GM23338 (cell line): ENCODE measurements around the gene CCL7. TPM values are rescaled to one million over a fixed set of nuclear protein-coding genes. Genes with fewer than 3 reads are reported as not detected.

Experiments
- ATAC-seq: fragments of 200-7000 bp; cut with Tn5 transposase; 3 replicates; pipeline ENCODE4 v1.9.1; 2020
- DNase-seq: peaks from one replicate; pipeline ENCODE4 v3.0.0-alpha.2; 2015; ENCODE audit warnings: low spot score
- H2AFZ ChIP-seq: fragments of 200-600 bp; sonication (generic); 2 replicates; pipeline ENCODE4 v1.8.0; 2016; ENCODE audit warnings: antibody characterized with exemption, mild to moderate bottlenecking, moderate library complexity
- H3F3A ChIP-seq: fragments of 200-600 bp; sonication (generic); replicated peaks from 2 replicates; pipeline ENCODE4 v1.8.0; 2017; ENCODE audit warnings: antibody characterized with exemption, mixed run types, low read depth
- H3K27ac ChIP-seq: fragments of 200-600 bp; sonication (generic); 2 replicates; pipeline ENCODE4 v1.6.1; 2016; ENCODE audit warnings: low read depth
- H3K27me3 ChIP-seq: fragments of 200-600 bp; sonication (generic); 2 replicates; pipeline ENCODE4 v1.8.0; 2016; ENCODE audit warnings: mild to moderate bottlenecking, mixed run types, moderate library complexity; ENCODE audit not compliant: insufficient read depth
- H3K36me3 ChIP-seq: fragments of 200-600 bp; sonication (generic); 2 replicates; pipeline ENCODE4 v1.8.0; 2016; ENCODE audit warnings: mild to moderate bottlenecking; ENCODE audit not compliant: insufficient read depth
- H3K4me1 ChIP-seq: fragments of 200-600 bp; sonication (generic); 2 replicates; pipeline ENCODE4 v1.8.0; 2016; ENCODE audit warnings: mild to moderate bottlenecking, moderate library complexity; ENCODE audit not compliant: insufficient read depth
- H3K4me2 ChIP-seq: fragments of 200-600 bp; sonication (generic); 2 replicates; pipeline ENCODE4 v1.7.1; 2017; ENCODE audit warnings: mixed run types
- H3K4me3 ChIP-seq: fragments of 200-600 bp; sonication (generic); 2 replicates; pipeline ENCODE4 v1.6.1; 2016; ENCODE audit warnings: mixed run types
- H3K79me2 ChIP-seq: fragments of 200-600 bp; sonication (generic); replicated peaks from 2 replicates; pipeline ENCODE4 v1.8.0; 2017; ENCODE audit warnings: mild to moderate bottlenecking; ENCODE audit not compliant: insufficient read depth
- H3K9me2 ChIP-seq: fragments of 200-600 bp; sonication (generic); 2 replicates; pipeline ENCODE4 v1.8.0; 2017; ENCODE audit not compliant: insufficient read depth
- H4K20me1 ChIP-seq: fragments of 200-600 bp; sonication (generic); replicated peaks from 2 replicates; pipeline ENCODE4 v1.8.0; 2017; ENCODE audit warnings: mild to moderate bottlenecking; ENCODE audit not compliant: insufficient read depth
- H3K27ac Mint-ChIP-seq: 2 replicates; pipeline ENCODE4 v1.8.0; 2020; ENCODE audit warnings: inconsistent platforms, mild to moderate bottlenecking, moderate library complexity, mixed read lengths
- H3K27me3 Mint-ChIP-seq: 3 replicates; pipeline ENCODE4 v1.8.0; 2022; ENCODE audit warnings: low read depth, mild to moderate bottlenecking, moderate library complexity, mixed read lengths, inconsistent platforms; ENCODE audit not compliant: insufficient read depth, poor library complexity
- H3K36me3 Mint-ChIP-seq: 3 replicates; pipeline ENCODE4 v1.8.0; 2021; ENCODE audit warnings: low read depth, mild to moderate bottlenecking, inconsistent platforms, moderate library complexity, mixed read lengths
- H3K4me1 Mint-ChIP-seq: 3 replicates; pipeline ENCODE4 v1.8.0; 2020; ENCODE audit warnings: mild to moderate bottlenecking, inconsistent platforms, mixed read lengths
- H3K4me3 Mint-ChIP-seq: 3 replicates; pipeline ENCODE4 v1.8.0; 2021; ENCODE audit warnings: moderate library complexity, mild to moderate bottlenecking, inconsistent platforms, mixed read lengths
- H3K9me3 Mint-ChIP-seq: 3 replicates; pipeline ENCODE4 v1.8.0; 2020; ENCODE audit warnings: moderate library complexity, mild to moderate bottlenecking, inconsistent platforms, mixed read lengths
- ETS1 ChIP-seq: IDR thresholded peaks from 2 replicates; pipeline ENCODE4 v1.6.1; 2016; ENCODE audit warnings: antibody characterized with exemption
- EZH2 ChIP-seq: fragments of 200-600 bp; sonication (generic); IDR thresholded peaks from one replicate; pipeline ENCODE4 v1.8.0; 2017; ENCODE audit warnings: antibody characterized with exemption, mild to moderate bottlenecking, low read depth; ENCODE audit not compliant: unreplicated experiment
- EZH2phosphoT487 ChIP-seq: fragments of 200-600 bp; sonication (generic); IDR thresholded peaks from one replicate; pipeline ENCODE4 v1.8.1; 2018; ENCODE audit warnings: antibody characterized with exemption; ENCODE audit not compliant: unreplicated experiment
- NANOG ChIP-seq: IDR thresholded peaks from 2 replicates; pipeline ENCODE4 v1.6.1; 2016; ENCODE audit warnings: antibody characterized with exemption, borderline replicate concordance
- REST ChIP-seq: IDR thresholded peaks from one replicate; pipeline ENCODE4 v1.6.1; 2018; ENCODE audit warnings: antibody characterized with exemption; ENCODE audit not compliant: unreplicated experiment
- STAT1 ChIP-seq: IDR thresholded peaks from one replicate; pipeline ENCODE4 v1.6.1; 2016; ENCODE audit warnings: antibody characterized with exemption; ENCODE audit not compliant: unreplicated experiment
- ZNF114 ChIP-seq: fragments of 250-450 bp; sonication (Bioruptor Pico); IDR thresholded peaks from 2 replicates; pipeline ENCODE4 v1.5.0; 2020; ENCODE audit warnings: mild to moderate bottlenecking, moderate library complexity
- ZNF331 ChIP-seq: fragments of 250-450 bp; sonication (Bioruptor Pico); IDR thresholded peaks from 2 replicates; pipeline ENCODE4 v1.5.0; 2020; ENCODE audit warnings: low read depth, mild to moderate bottlenecking, moderate library complexity
- ZNF462 ChIP-seq: fragments of 250-450 bp; sonication (Bioruptor Pico); IDR thresholded peaks from 2 replicates; pipeline ENCODE4 v1.5.0; 2020; ENCODE audit warnings: mild to moderate bottlenecking, moderate library complexity
- polyA plus RNA-seq: library from polyadenylated mRNA; unstranded; fragments of >200 nt; fragmentation: Nextera tagmentation; extraction: Ambion mirVana; gene quantifications from 2 replicates; pipeline ENCODE4 v1.2.1, GENCODE V29; 2016
- total RNA-seq: library from RNA; depleted of rRNA; stranded (reverse); fragments of >200 nt; shearing (Covaris generic); gene quantifications from 2 replicates; pipeline ENCODE4 v1.2.3, GENCODE V29; 2014

The CCL7 gene
- total and polyA plus RNA-seq, 2 experiments from 2014 or later: not detected

- H3K27ac ChIP-seq: peak within 1 kb of the TSS; percentile 85
- TF ChIP-seq ZNF462 (0 out of 2 replicates have a peak, but pooled peaks have one; percentile 21), ZNF331 (no peak)
- H3K4me1 ChIP-seq: peaks cover 35% of the 10 kb centered on the region
- no peaks in the 10 kb centered on the region; the same call in 1 of the 2 replicates for H3K36me3 ChIP-seq
- peaks cover 8% of the 10 kb centered on the region; the same call in 1 of the 2 replicates for H3K9me2 ChIP-seq
- peaks cover 9% of the 10 kb centered on the region; the same call in 1 of the 2 replicates for H3K27me3 ChIP-seq
- Mint-ChIP-seq H3K36me3 (no peaks in the 10 kb centered on the region; the same call in 2 of the 3 replicates), H3K9me3 (no peaks in the 10 kb centered on the region), H3K27me3 (peaks cover 9% of the 10 kb centered on the region), H3K27ac (peak within 1 kb of the TSS; percentile 94), H3K4me1 (peaks cover 41% of the 10 kb centered on the region), H3K4me3 (peak within 1 kb of the TSS; percentile 74)
- peak within 1 kb of the TSS; percentile 89 for H3K4me2 ChIP-seq
- H3F3A ChIP-seq: peaks cover 5% of the 10 kb centered on the region
- no peaks in the 10 kb centered on the region for H4K20me1 ChIP-seq
- ATAC-seq (peak; percentile 90), DNase-seq (peak; percentile 85)
- peak within 1 kb of the TSS; percentile 46 for H3K4me3 ChIP-seq
- no peaks in the 10 kb centered on the region for H3K79me2 ChIP-seq
- H2AFZ ChIP-seq: peak within 1 kb of the TSS; percentile 33
Measured at GRCh38 chr17:34254651-34255380, 15.2 kb upstream of the CCL7 start, which contains the start of gene CCL2. CCL2 (plus strand) TSS chr17:34255285; CDS start chr17:34255350, 65 bp downstream.

GRCh38 chr17:34255381-34255732 is 14.7 kb upstream of the CCL7 start:
- Mint-ChIP-seq H3K9me3 (no peaks in the 10 kb centered on the region), H3K27ac (peak overlapping the region; percentile 94), H3K36me3 (no peaks in the 10 kb centered on the region; the same call in 2 of the 3 replicates), H3K27me3 (peaks cover 9% of the 10 kb centered on the region), H3K4me3 (peak overlapping the region; percentile 74), H3K4me1 (peaks cover 41% of the 10 kb centered on the region)
- H3K9me2 ChIP-seq: peaks cover 8% of the 10 kb centered on the region; the same call in 1 of the 2 replicates
- DNase-seq: no peak
- no peaks in the 10 kb centered on the region; the same call in 1 of the 2 replicates for H3K36me3 ChIP-seq
- peaks cover 9% of the 10 kb centered on the region; the same call in 1 of the 2 replicates for H3K27me3 ChIP-seq
- H4K20me1 ChIP-seq: no peaks in the 10 kb centered on the region
- H3K79me2 ChIP-seq: no peaks in the 10 kb centered on the region
- H3K4me2 ChIP-seq: peak overlapping the region; percentile 89
- H3F3A ChIP-seq: peaks cover 5% of the 10 kb centered on the region
- peak overlapping the region; percentile 33 for H2AFZ ChIP-seq
- H3K4me1 ChIP-seq: peaks cover 35% of the 10 kb centered on the region
- H3K27ac ChIP-seq: peak overlapping the region; percentile 85
- peak; percentile 12 for ATAC-seq
- H3K4me3 ChIP-seq: peak overlapping the region; percentile 46
- TF ChIP-seq REST (no peak), ZNF114 (no peak), ETS1 (no peak), EZH2 (no peak), STAT1 (no peak), EZH2phosphoT487 (no peak), NANOG (no peak)
